Kidney epithelial cell (primary cell): ENCODE data around the gene CDK5R1. TPM values are rescaled to one million over a fixed set of nuclear protein-coding genes. Genes with fewer than 3 reads are reported as not detected.

Experiments used
- DNase-seq: peaks from one replicate; pipeline ENCODE4 v3.0.0-alpha.2; 2010; ENCODE audit warnings: low read depth
- H3K27me3 ChIP-seq: 2 replicates; pipeline ENCODE4 v1.6.0; 2011; ENCODE audit warnings: low read length; ENCODE audit not compliant: control insufficient read depth, insufficient read depth
- H3K36me3 ChIP-seq: 2 replicates; pipeline ENCODE4 v1.5.1; 2011; ENCODE audit warnings: low read length; ENCODE audit not compliant: control insufficient read depth, insufficient read depth
- H3K4me3 ChIP-seq: 2 replicates; pipeline ENCODE4 v1.5.1; 2011; ENCODE audit warnings: low read depth, mild to moderate bottlenecking, control low read depth, low read length
- total RNA-seq: library from RNA; depleted of rRNA; stranded (reverse); fragments of >200 nt; gene quantifications from 2 replicates; pipeline ENCODE4 v1.2.3, GENCODE V29; 2015
- TF ChIP-seq, protein P1 (sequence below): IDR thresholded peaks from 2 replicates; pipeline ENCODE4 v1.5.1; 2011; ENCODE audit warnings: mild to moderate bottlenecking, moderate library complexity, low read length, control low read depth, inconsistent platforms; ENCODE audit not compliant: insufficient read depth, poor library complexity, severe bottlenecking

CDK5R1 gene
- total RNA-seq, 1 donor from 2014 or later, result 16.0 TPM

DNA sequence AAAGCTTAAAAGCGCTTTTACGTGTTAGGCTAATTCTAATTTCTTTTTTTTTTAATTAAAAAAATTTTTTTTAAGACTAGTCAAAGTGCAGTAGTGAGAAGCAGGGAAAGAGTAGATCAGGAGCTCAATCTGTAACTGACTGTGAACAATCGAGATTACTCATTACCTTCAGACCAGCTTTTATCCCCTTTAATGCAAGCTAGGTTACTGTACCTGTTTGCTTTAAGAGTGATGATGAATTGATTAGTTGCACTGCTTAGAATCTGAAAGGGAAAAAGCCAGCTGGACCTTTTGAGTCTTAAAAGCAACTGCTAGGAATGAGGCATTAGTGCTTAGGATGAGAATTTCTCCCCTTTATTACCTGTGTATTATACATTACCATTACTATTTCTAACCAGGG lies 23.5 kb upstream of the CDK5R1 start:
- no peak overlapping the region for H3K4me3 ChIP-seq
- TF ChIP-seq, protein P1, sequence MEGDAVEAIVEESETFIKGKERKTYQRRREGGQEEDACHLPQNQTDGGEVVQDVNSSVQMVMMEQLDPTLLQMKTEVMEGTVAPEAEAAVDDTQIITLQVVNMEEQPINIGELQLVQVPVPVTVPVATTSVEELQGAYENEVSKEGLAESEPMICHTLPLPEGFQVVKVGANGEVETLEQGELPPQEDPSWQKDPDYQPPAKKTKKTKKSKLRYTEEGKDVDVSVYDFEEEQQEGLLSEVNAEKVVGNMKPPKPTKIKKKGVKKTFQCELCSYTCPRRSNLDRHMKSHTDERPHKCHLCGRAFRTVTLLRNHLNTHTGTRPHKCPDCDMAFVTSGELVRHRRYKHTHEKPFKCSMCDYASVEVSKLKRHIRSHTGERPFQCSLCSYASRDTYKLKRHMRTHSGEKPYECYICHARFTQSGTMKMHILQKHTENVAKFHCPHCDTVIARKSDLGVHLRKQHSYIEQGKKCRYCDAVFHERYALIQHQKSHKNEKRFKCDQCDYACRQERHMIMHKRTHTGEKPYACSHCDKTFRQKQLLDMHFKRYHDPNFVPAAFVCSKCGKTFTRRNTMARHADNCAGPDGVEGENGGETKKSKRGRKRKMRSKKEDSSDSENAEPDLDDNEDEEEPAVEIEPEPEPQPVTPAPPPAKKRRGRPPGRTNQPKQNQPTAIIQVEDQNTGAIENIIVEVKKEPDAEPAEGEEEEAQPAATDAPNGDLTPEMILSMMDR, result no peak
- DNase-seq, result no peak
- no peaks in the 10 kb centered on the region for H3K27me3 ChIP-seq
- H3K36me3 ChIP-seq, result no peaks in the 10 kb centered on the region

GRCh38 chr17:32464374-32464773 lies 22.4 kb upstream of the CDK5R1 start:
- TF ChIP-seq, protein P1, result no peak
- DNase-seq, result no peak
- Histone ChIP-seq H3K4me3 (no peak overlapping the region), H3K27me3 (no peaks in the 10 kb centered on the region), H3K36me3 (no peaks in the 10 kb centered on the region)

DNA sequence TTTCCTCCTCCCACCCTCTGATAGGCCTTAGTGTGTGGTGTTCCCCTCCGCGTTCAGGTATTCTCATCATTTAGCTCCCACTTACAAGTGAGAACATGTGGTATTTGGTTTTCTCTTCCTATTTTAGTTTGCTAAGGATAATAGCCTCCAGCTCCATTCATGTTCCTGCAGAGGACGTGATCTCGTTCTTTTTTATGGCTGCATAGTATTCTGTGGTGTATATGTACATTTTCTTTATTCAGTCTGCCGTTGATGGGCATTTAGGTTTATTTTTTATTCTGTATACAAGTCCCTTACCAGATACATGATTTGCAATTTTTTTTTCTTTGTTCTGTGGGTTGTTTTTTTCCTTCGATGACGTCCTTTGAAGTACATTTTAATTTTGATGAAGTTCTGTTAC lies 18.8 kb upstream of the CDK5R1 start:
- TF ChIP-seq, protein P1, result no peak

DNA sequence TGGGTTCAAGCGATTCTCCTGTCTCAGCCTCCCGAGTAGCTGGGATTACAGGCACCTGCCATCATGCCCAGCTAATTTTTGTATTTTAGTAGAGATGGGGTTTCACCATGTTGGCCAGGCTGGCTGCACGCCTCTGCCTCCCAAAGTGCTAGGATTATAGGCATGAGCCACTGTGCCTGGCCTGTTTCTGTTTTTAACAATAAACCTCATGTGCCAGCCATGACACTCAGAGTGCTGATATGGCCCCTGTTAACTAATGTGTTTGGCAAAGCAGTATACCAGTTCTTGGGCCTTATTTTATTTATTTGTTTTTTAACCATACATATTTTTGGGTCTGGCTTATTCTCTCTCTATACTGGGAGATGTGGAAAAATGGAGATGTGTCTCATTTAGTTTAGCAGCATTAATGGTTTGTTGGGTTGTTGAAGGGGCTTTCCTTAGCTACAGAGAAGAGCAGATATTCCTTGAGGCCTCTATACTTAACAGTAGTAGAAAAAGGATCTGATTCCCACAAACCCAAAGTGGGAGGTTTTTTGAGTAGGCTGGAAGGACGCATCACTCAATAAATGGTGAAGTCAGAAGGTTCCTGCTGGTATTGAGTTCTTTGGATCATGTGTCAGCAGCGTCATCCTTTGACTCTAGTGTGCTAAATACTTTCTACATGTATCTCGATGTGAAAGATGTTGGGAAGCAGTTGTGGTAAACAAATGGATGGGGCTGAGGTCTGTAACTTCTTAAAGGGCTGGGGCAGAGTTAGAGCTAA lies 16.2 kb upstream of the CDK5R1 start:
- H3K4me3 ChIP-seq, result no peak overlapping the region
- no peaks in the 10 kb centered on the region for H3K27me3 ChIP-seq
- no peaks in the 10 kb centered on the region for H3K36me3 ChIP-seq
- DNase-seq, result no peak
- TF ChIP-seq, protein P1, result no peak

More for the DNA sequence above, 18.8 kb upstream of the CDK5R1 start:
- H3K36me3 ChIP-seq, result no peaks in the 10 kb centered on the region
- H3K4me3 ChIP-seq, result no peak overlapping the region
- no peak for DNase-seq
- H3K27me3 ChIP-seq, result no peaks in the 10 kb centered on the region

GRCh38 chr17:32471652-32472051 lies 15.1 kb upstream of the CDK5R1 start:
- TF ChIP-seq, protein P1, result no peak
- Histone ChIP-seq H3K4me3 (no peak overlapping the region), H3K27me3 (no peaks in the 10 kb centered on the region), H3K36me3 (peaks cover 1% of the 10 kb centered on the region)
- DNase-seq, result no peak

- no peak for DNase-seq
- peaks cover 2% of the 10 kb centered on the region for H3K36me3 ChIP-seq
- H3K27me3 ChIP-seq, result no peaks in the 10 kb centered on the region
- H3K4me3 ChIP-seq, result no peak overlapping the region
- TF ChIP-seq, protein P1, result no peak
Measured at GRCh38 chr17:32475258-32475657, 11.5 kb upstream of the CDK5R1 start.
